ENCODE data around the gene ERGIC2. TPM values are rescaled to one million over a fixed set of nuclear protein-coding genes. Genes with fewer than 3 reads are reported as not detected.
"Not testable (repeated sequence)": the region's sequence is repeated elsewhere in the genome, so short reads cannot be mapped to it uniquely, and the experiment has no call there.

Gene ERGIC2
- total RNA-seq, 1 donor from 2014 or later = 74.4 TPM

GRCh38 chr12:29306266-29306665 is 74.7 kb downstream of the ERGIC2 start:
- no peaks in the 10 kb centered on the region for H3K9me3 Mint-ChIP-seq (ENCODE audit: low read depth)
- no peaks in the 10 kb centered on the region for H3K4me1 Mint-ChIP-seq (ENCODE audit: low read depth)
- TF ChIP-seq, protein P1, sequence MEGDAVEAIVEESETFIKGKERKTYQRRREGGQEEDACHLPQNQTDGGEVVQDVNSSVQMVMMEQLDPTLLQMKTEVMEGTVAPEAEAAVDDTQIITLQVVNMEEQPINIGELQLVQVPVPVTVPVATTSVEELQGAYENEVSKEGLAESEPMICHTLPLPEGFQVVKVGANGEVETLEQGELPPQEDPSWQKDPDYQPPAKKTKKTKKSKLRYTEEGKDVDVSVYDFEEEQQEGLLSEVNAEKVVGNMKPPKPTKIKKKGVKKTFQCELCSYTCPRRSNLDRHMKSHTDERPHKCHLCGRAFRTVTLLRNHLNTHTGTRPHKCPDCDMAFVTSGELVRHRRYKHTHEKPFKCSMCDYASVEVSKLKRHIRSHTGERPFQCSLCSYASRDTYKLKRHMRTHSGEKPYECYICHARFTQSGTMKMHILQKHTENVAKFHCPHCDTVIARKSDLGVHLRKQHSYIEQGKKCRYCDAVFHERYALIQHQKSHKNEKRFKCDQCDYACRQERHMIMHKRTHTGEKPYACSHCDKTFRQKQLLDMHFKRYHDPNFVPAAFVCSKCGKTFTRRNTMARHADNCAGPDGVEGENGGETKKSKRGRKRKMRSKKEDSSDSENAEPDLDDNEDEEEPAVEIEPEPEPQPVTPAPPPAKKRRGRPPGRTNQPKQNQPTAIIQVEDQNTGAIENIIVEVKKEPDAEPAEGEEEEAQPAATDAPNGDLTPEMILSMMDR (IDR thresholded peaks at IDR 0.05) = no peak
- no peaks in the 10 kb centered on the region for H3K27me3 Mint-ChIP-seq (ENCODE audit: low read depth)
- no peak overlapping the region for H3K27ac Mint-ChIP-seq (ENCODE audit: unreplicated experiment)
- H3K4me3 Mint-ChIP-seq (ENCODE audit: unreplicated experiment) = no peak overlapping the region
- DNase-seq (ENCODE audit: low spot score) = no peak
- no peaks in the 10 kb centered on the region for H3K36me3 Mint-ChIP-seq (ENCODE audit: low read depth)

GRCh38 chr12:29304388-29304787 is 76.6 kb downstream of the ERGIC2 start:
- Mint-ChIP-seq H3K4me3 (ENCODE audit: unreplicated experiment) (no peak overlapping the region), H3K27me3 (ENCODE audit: low read depth) (no peaks in the 10 kb centered on the region), H3K27ac (ENCODE audit: unreplicated experiment) (no peak overlapping the region), H3K36me3 (ENCODE audit: low read depth) (no peaks in the 10 kb centered on the region), H3K9me3 (ENCODE audit: low read depth) (no peaks in the 10 kb centered on the region), H3K4me1 (ENCODE audit: low read depth) (no peaks in the 10 kb centered on the region)
- DNase-seq (ENCODE audit: low spot score) = no peak
- TF ChIP-seq, protein P1 (IDR thresholded peaks at IDR 0.05) = no peak

GRCh38 chr12:29301114-29301513 is 79.9 kb downstream of the ERGIC2 start:
- Mint-ChIP-seq H3K4me1 (ENCODE audit: low read depth) (no peaks in the 10 kb centered on the region), H3K9me3 (ENCODE audit: low read depth) (no peaks in the 10 kb centered on the region), H3K36me3 (ENCODE audit: low read depth) (peaks cover 3% of the 10 kb centered on the region), H3K27me3 (ENCODE audit: low read depth) (no peaks in the 10 kb centered on the region), H3K4me3 (ENCODE audit: unreplicated experiment) (no peak overlapping the region), H3K27ac (ENCODE audit: unreplicated experiment) (no peak overlapping the region)
- DNase-seq (ENCODE audit: low spot score) = no peak
- TF ChIP-seq, protein P1 (IDR thresholded peaks at IDR 0.05) = no peak

DNA sequence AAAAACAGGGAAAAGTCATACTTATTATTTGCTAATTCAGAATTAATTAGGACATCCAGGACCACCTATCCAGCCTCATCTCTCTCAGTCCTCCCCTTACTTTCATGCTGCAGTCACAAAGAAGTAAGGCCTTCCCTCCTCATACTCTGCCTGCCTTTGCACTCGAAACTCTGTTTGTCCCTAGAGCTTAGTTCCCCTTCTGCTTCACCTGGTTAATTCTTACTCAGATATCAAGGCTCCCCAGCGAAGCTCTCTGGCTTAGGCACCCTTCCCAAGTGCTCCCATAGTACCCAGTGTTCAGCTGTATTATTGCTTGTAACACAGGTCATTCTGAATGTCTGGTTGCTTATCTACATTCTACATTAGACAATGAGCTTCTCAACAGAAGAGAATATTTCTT is 81.3 kb downstream of the ERGIC2 start:
- TF ChIP-seq, protein P1 (IDR thresholded peaks at IDR 0.05) = no peak
- Mint-ChIP-seq H3K4me1 (ENCODE audit: low read depth) (no peaks in the 10 kb centered on the region), H3K27ac (ENCODE audit: unreplicated experiment) (no peak overlapping the region), H3K9me3 (ENCODE audit: low read depth) (no peaks in the 10 kb centered on the region), H3K4me3 (ENCODE audit: unreplicated experiment) (no peak overlapping the region), H3K36me3 (ENCODE audit: low read depth) (peaks cover 3% of the 10 kb centered on the region), H3K27me3 (ENCODE audit: low read depth) (no peaks in the 10 kb centered on the region)
- DNase-seq (ENCODE audit: low spot score) = no peak

- peaks cover 12% of the 10 kb centered on the region for H3K9me3 Mint-ChIP-seq (ENCODE audit: low read depth)
- no peak overlapping the region for H3K27ac Mint-ChIP-seq (ENCODE audit: unreplicated experiment)
- H3K4me1 Mint-ChIP-seq (ENCODE audit: low read depth) = peaks cover 14% of the 10 kb centered on the region
- TF ChIP-seq, protein P1 (IDR thresholded peaks at IDR 0.05) = no peak
- no peaks in the 10 kb centered on the region for H3K27me3 Mint-ChIP-seq (ENCODE audit: low read depth)
- no peak for DNase-seq (ENCODE audit: low spot score)
- H3K36me3 Mint-ChIP-seq (ENCODE audit: low read depth) = peaks cover 6% of the 10 kb centered on the region
- H3K4me3 Mint-ChIP-seq (ENCODE audit: unreplicated experiment) = no peak overlapping the region
These were observed 89.7 kb downstream of the ERGIC2 start for GRCh38 chr12:29291226-29291625.

DNA sequence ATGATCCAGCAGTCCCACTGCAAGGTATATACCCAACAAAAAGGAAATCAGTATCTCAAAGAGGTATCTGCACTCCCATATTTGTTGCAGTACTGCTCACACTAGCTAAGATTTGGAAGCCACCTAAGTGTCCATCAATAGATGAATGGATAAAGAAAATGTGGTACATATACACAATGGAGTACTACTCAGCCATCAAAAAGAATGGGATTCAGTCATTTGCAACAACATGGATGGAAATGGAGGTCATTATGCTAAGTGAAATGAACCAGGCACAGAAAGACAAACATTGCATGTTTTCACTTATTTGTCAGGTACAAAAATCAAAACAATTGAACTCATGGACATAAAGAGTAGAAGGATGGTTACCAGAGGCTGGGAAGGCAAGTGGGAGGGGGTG is 90.5 kb downstream of the ERGIC2 start:
- DNase-seq (ENCODE audit: low spot score); H3K36me3 Mint-ChIP-seq (ENCODE audit: low read depth); H3K27me3 Mint-ChIP-seq (ENCODE audit: low read depth); H3K27ac Mint-ChIP-seq (ENCODE audit: unreplicated experiment); H3K4me3 Mint-ChIP-seq (ENCODE audit: unreplicated experiment): not testable (repeated sequence)
- peaks cover 19% of the 10 kb centered on the region for H3K4me1 Mint-ChIP-seq (ENCODE audit: low read depth)
- H3K9me3 Mint-ChIP-seq (ENCODE audit: low read depth) = peaks cover 12% of the 10 kb centered on the region
